MM.1S (cell line): ENCODE measurements around the gene FAM20C.

Experiments
- EZH2 ChIP-seq: fragments of 300-600 bp; sonication (generic); optimal IDR thresholded peaks from 2 replicates; pipeline ENCODE3; 2017; ENCODE audit warnings: low read depth, mild to moderate bottlenecking, antibody characterized with exemption, low read length, mixed read lengths
- TF ChIP-seq, protein P1 (sequence below): fragments of 300-600 bp; sonication (generic); IDR thresholded peaks from 2 replicates; pipeline ENCODE4 v1.5.1; 2016; ENCODE audit warnings: antibody characterized with exemption, low read length, mixed read lengths

DNA sequence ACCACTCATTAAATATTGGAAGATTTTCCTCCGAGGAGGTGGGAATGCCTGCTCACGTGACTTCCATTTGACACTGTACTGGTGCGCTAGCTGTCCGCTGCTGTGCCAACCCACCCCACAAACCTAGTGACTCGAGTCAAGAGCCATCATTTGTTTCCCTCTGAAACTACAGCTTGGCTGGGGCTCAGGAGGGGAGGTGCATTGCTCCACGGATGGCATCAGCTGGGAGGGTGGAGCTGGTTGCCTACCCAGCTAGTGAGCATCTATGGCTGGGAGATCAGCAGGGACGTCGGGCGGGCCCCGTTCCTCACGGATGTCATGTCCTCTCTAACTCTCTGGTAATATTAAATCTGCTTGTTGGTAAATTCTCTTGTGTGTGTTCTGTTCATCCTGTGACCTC lies 88.1 kb downstream of the FAM20C start:
- no peak for TF ChIP-seq EZH2
- TF ChIP-seq, protein P1, sequence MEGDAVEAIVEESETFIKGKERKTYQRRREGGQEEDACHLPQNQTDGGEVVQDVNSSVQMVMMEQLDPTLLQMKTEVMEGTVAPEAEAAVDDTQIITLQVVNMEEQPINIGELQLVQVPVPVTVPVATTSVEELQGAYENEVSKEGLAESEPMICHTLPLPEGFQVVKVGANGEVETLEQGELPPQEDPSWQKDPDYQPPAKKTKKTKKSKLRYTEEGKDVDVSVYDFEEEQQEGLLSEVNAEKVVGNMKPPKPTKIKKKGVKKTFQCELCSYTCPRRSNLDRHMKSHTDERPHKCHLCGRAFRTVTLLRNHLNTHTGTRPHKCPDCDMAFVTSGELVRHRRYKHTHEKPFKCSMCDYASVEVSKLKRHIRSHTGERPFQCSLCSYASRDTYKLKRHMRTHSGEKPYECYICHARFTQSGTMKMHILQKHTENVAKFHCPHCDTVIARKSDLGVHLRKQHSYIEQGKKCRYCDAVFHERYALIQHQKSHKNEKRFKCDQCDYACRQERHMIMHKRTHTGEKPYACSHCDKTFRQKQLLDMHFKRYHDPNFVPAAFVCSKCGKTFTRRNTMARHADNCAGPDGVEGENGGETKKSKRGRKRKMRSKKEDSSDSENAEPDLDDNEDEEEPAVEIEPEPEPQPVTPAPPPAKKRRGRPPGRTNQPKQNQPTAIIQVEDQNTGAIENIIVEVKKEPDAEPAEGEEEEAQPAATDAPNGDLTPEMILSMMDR, result no peak
